Lower lobe of right lung (tissue), 2 donors: ENCODE measurements around the gene SLC25A25. TPM values are rescaled to one million over a fixed set of nuclear protein-coding genes. Genes with fewer than 3 reads are reported as not detected.
A peak's percentile ranks its signal among the peaks of the same experiment; 100 is the strongest.

Experiments used
- ATAC-seq, 2 donors: fragments of 200-7000 bp; cut with Tn5 transposase; one replicate each; pipeline ENCODE4 v1.9.1; 2020 to 2022; ENCODE audit warnings: mild to moderate bottlenecking in 2 of 2, moderate library complexity in 2 of 2
- DNase-seq: peaks from one replicate; pipeline ENCODE4 v3.0.0-alpha.2; 2020
- H3K27ac ChIP-seq: fragments of 200-600 bp; one replicate; pipeline ENCODE4 v1.8.0; 2022
- H3K27me3 ChIP-seq: fragments of 200-600 bp; one replicate; pipeline ENCODE4 v1.8.0; 2022; ENCODE audit warnings: low read depth
- H3K36me3 ChIP-seq: fragments of 200-600 bp; one replicate; pipeline ENCODE4 v1.8.0; 2022; ENCODE audit warnings: mild to moderate bottlenecking
- H3K4me1 ChIP-seq: fragments of 200-600 bp; one replicate; pipeline ENCODE4 v1.8.0; 2022
- H3K4me3 ChIP-seq: fragments of 200-600 bp; one replicate; pipeline ENCODE4 v1.8.0; 2022; ENCODE audit warnings: mild to moderate bottlenecking
- H3K9me3 ChIP-seq: fragments of 200-600 bp; one replicate; pipeline ENCODE4 v1.8.0; 2022
- CTCF ChIP-seq: fragments of 200-600 bp; IDR thresholded peaks from one replicate; pipeline ENCODE4 v1.8.0; 2022; ENCODE audit warnings: antibody characterized with exemption, mild to moderate bottlenecking
- intact Hi-C: fragments of 100-400 bp; cut with DNase I; formaldehyde crosslinking; loops from one replicate; pipeline ENCODE4 v1.11.0; 2022
- total RNA-seq: library from RNA; stranded (reverse); fragmentation: NEBNext Ultra II Directional; extraction: Animal tissue kit (Norgen Biotek cat#: 25700); gene quantifications from one replicate; pipeline ENCODE4 v1.2.1, GENCODE V29; 2021
- donor health status: DM: no; HTN: yes; CAD: no; lungs with severe emphysema.

Gene SLC25A25
- total RNA-seq, 1 donor from 2014 or later = 27.3 TPM

GRCh38 chr9:128155736-128156500 lies 87.9 kb downstream of the SLC25A25 start:
- no peaks in the 10 kb centered on the region for H3K9me3 ChIP-seq
- intact Hi-C loops = no loop called here
- no peaks in the 10 kb centered on the region for H3K36me3 ChIP-seq
- H3K27me3 ChIP-seq = no peaks in the 10 kb centered on the region
- H3K4me1 ChIP-seq = peaks cover 12% of the 10 kb centered on the region
- no peak for TF ChIP-seq CTCF
- DNase-seq (peak; percentile 5), ATAC-seq (no peak)
- no peak overlapping the region for H3K27ac ChIP-seq
- no peak overlapping the region for H3K4me3 ChIP-seq

Other genes starting within 250 kb of the SLC25A25 start
- 323 TPM for gene ENG, start 213.6 kb upstream of the SLC25A25 start, total RNA-seq
- 185 TPM for gene AK1, start 190.6 kb upstream of the SLC25A25 start, total RNA-seq
- 82.0 TPM for gene ST6GALNAC6, start 168.6 kb upstream of the SLC25A25 start, total RNA-seq
- 45.6 TPM for gene ST6GALNAC4, start 151.2 kb upstream of the SLC25A25 start, total RNA-seq
- 11.5 TPM for gene PIP5KL1, start 137.5 kb upstream of the SLC25A25 start, total RNA-seq
- gene DPM2, start 130.4 kb upstream of the SLC25A25 start, total RNA-seq = 33.7 TPM
- 36.0 TPM for gene EEIG1, start 87.2 kb upstream of the SLC25A25 start, total RNA-seq
- 11.3 TPM for gene NAIF1, start 912 bp upstream of the SLC25A25 start, total RNA-seq
- gene PTGES2, start 59.5 kb downstream of the SLC25A25 start, total RNA-seq = 30.6 TPM
- 83.4 TPM for gene LCN2, start 81.2 kb downstream of the SLC25A25 start, total RNA-seq
- gene BBLN, start 92.0 kb downstream of the SLC25A25 start, total RNA-seq = 47.9 TPM
- gene CIZ1, start 123.3 kb downstream of the SLC25A25 start, total RNA-seq = 98.5 TPM
- 8.8 TPM for gene DNM1, start 135.1 kb downstream of the SLC25A25 start, total RNA-seq
- gene GOLGA2, start 207.8 kb downstream of the SLC25A25 start, total RNA-seq = 82.7 TPM
- 19.1 TPM for gene SWI5, start 208.0 kb downstream of the SLC25A25 start, total RNA-seq